ENCODE data around the gene BBS12.

Gene BBS12

GRCh38 chr4:122703868-122704267, 28.6 kb upstream of the BBS12 start:
- no peaks in the 10 kb centered on the region for H3K79me2 ChIP-seq (ENCODE audit: insufficient read depth, low read depth)
- no peak overlapping the region for H3K4me2 ChIP-seq
- no peak overlapping the region for H3K9ac ChIP-seq

DNA sequence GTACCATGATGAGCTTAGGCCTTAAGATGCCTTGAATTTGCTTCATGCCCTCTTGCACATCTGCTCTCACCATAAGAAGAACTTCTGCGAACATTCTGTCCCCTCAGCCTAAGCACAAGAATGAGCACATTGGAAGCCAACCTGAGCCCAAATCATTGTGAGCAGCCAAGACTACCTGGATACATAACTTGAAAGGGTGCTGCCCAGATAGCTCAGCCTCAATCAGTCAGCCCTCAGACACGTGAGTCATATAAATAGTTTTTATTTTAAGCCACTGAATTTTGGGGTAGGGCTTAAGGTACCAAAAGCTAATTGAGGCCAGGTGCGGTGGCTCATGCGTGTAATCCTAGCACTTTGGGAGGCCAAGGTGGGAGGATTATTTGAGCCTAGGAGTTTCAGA, 27.5 kb upstream of the BBS12 start:
- Histone ChIP-seq H4K20me1 (ENCODE audit: insufficient read depth) (no peaks in the 10 kb centered on the region), H3K4me2 (no peak overlapping the region), H3K27ac (no peak overlapping the region), H2AFZ (ENCODE audit: low read depth) (no peak overlapping the region), H3K9ac (no peak overlapping the region), H3K4me1 (ENCODE audit: low read depth, poor library complexity, severe bottlenecking) (no peaks in the 10 kb centered on the region), H3K27me3 (ENCODE audit: insufficient read depth, low read depth) (no peaks in the 10 kb centered on the region), H3K4me3 (IDR thresholded peaks at IDR 0.05; ENCODE audit: insufficient read depth, low read depth, low read length) (no peak overlapping the region), H3K36me3 (ENCODE audit: insufficient read depth) (no peaks in the 10 kb centered on the region), H3K79me2 (ENCODE audit: insufficient read depth, low read depth) (no peaks in the 10 kb centered on the region)
- TF ChIP-seq, protein P1, sequence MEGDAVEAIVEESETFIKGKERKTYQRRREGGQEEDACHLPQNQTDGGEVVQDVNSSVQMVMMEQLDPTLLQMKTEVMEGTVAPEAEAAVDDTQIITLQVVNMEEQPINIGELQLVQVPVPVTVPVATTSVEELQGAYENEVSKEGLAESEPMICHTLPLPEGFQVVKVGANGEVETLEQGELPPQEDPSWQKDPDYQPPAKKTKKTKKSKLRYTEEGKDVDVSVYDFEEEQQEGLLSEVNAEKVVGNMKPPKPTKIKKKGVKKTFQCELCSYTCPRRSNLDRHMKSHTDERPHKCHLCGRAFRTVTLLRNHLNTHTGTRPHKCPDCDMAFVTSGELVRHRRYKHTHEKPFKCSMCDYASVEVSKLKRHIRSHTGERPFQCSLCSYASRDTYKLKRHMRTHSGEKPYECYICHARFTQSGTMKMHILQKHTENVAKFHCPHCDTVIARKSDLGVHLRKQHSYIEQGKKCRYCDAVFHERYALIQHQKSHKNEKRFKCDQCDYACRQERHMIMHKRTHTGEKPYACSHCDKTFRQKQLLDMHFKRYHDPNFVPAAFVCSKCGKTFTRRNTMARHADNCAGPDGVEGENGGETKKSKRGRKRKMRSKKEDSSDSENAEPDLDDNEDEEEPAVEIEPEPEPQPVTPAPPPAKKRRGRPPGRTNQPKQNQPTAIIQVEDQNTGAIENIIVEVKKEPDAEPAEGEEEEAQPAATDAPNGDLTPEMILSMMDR (conservative IDR thresholded peaks at IDR 0.05; ENCODE audit: low read depth, low read length) = no peak

More at GRCh38 chr4:122703868-122704267, 28.6 kb upstream of the BBS12 start:
- H2AFZ ChIP-seq (ENCODE audit: low read depth) = no peak overlapping the region
- no peaks in the 10 kb centered on the region for H3K36me3 ChIP-seq (ENCODE audit: insufficient read depth)
- no peak overlapping the region for H3K4me3 ChIP-seq (IDR thresholded peaks at IDR 0.05; ENCODE audit: insufficient read depth, low read depth, low read length)
- H4K20me1 ChIP-seq (ENCODE audit: insufficient read depth) = no peaks in the 10 kb centered on the region
- TF ChIP-seq, protein P1 (conservative IDR thresholded peaks at IDR 0.05; ENCODE audit: low read depth, low read length) = no peak
- no peak overlapping the region for H3K27ac ChIP-seq
- H3K4me1 ChIP-seq (ENCODE audit: low read depth, poor library complexity, severe bottlenecking) = no peaks in the 10 kb centered on the region
- H3K27me3 ChIP-seq (ENCODE audit: insufficient read depth, low read depth) = no peaks in the 10 kb centered on the region

GRCh38 chr4:122705547-122706117, 26.9 kb upstream of the BBS12 start:
- H4K20me1 ChIP-seq (ENCODE audit: insufficient read depth) = no peaks in the 10 kb centered on the region
- TF ChIP-seq, protein P1 (conservative IDR thresholded peaks at IDR 0.05; ENCODE audit: low read depth, low read length) = no peak
- no peaks in the 10 kb centered on the region for H3K79me2 ChIP-seq (ENCODE audit: insufficient read depth, low read depth)
- H3K27ac ChIP-seq = no peak overlapping the region
- no peak overlapping the region for H3K4me2 ChIP-seq
- H3K36me3 ChIP-seq (ENCODE audit: insufficient read depth) = no peaks in the 10 kb centered on the region
- H3K9ac ChIP-seq = no peak overlapping the region
- no peaks in the 10 kb centered on the region for H3K27me3 ChIP-seq (ENCODE audit: insufficient read depth, low read depth)
- no peak overlapping the region for H2AFZ ChIP-seq (ENCODE audit: low read depth)
- no peaks in the 10 kb centered on the region for H3K4me1 ChIP-seq (ENCODE audit: low read depth, poor library complexity, severe bottlenecking)
- H3K4me3 ChIP-seq (IDR thresholded peaks at IDR 0.05; ENCODE audit: insufficient read depth, low read depth, low read length) = no peak overlapping the region

GRCh38 chr4:122706511-122706910, 26.0 kb upstream of the BBS12 start:
- H3K4me1 ChIP-seq (ENCODE audit: low read depth, poor library complexity, severe bottlenecking) = no peaks in the 10 kb centered on the region
- no peak overlapping the region for H2AFZ ChIP-seq (ENCODE audit: low read depth)
- no peak overlapping the region for H3K9ac ChIP-seq
- H3K4me2 ChIP-seq = no peak overlapping the region
- H3K36me3 ChIP-seq (ENCODE audit: insufficient read depth) = no peaks in the 10 kb centered on the region
- TF ChIP-seq, protein P1 (conservative IDR thresholded peaks at IDR 0.05; ENCODE audit: low read depth, low read length) = no peak
- no peaks in the 10 kb centered on the region for H3K79me2 ChIP-seq (ENCODE audit: insufficient read depth, low read depth)
- no peaks in the 10 kb centered on the region for H4K20me1 ChIP-seq (ENCODE audit: insufficient read depth)
- H3K4me3 ChIP-seq (IDR thresholded peaks at IDR 0.05; ENCODE audit: insufficient read depth, low read depth, low read length) = no peak overlapping the region
- no peaks in the 10 kb centered on the region for H3K27me3 ChIP-seq (ENCODE audit: insufficient read depth, low read depth)
- no peak overlapping the region for H3K27ac ChIP-seq

All from KMS-11 (cell line).